ENCODE measurements around the gene ABTB2. TPM values are rescaled to one million over a fixed set of nuclear protein-coding genes. Genes with fewer than 3 reads are reported as not detected.
A peak's percentile ranks its signal among the peaks of the same experiment; 100 is the strongest.

Gene ABTB2
- polyA plus RNA-seq, 1 of the 3 experiments (the other 2 are of a cell fraction) = 7.8 TPM

- Histone ChIP-seq H3K27me3 (ENCODE audit: insufficient read depth) (no peaks in the 10 kb centered on the region), H3K79me2 (ENCODE audit: insufficient read depth) (no peaks in the 10 kb centered on the region), H3K9me2 (no peaks in the 10 kb centered on the region), H3F3A (replicated peaks; ENCODE audit: insufficient read depth) (peaks cover 18% of the 10 kb centered on the region), H2AFZ (ENCODE audit: low read depth) (no peak overlapping the region), H3K4me2 (no peak overlapping the region), H4K20me1 (ENCODE audit: insufficient read depth) (no peaks in the 10 kb centered on the region), H3K4me1 (ENCODE audit: control insufficient read depth in 1 of 2, insufficient read depth in 2 of 2, low read depth in 1 of 2, low read length in 1 of 2) (peaks cover 7 to 42% of the 10 kb centered on the region in 2 experiments; a peak in 2 of 4 replicates), H3K4me3 (ENCODE audit: low read depth in 2 of 2, low read length in 1 of 2) (no peak overlapping the region), H3K36me3 (replicated peaks in 1 of 2; ENCODE audit: control insufficient read depth in 1 of 2, insufficient read depth in 2 of 2, low read length in 1 of 2) (no peaks in the 10 kb centered on the region), H3K9ac (no peak overlapping the region), H3K9me3 (no peaks in the 10 kb centered on the region), H3K27ac (ENCODE audit: low read depth in 2 of 2, low read length in 1 of 2) (peak overlapping the region in 1 of 2 experiments; percentile 36; a peak in 1 of 4 replicates)
- no peak for TF ChIP-seq SIN3A (IDR thresholded peaks at IDR 0.05; ENCODE audit: borderline replicate concordance, low read depth, low read length)
- TF ChIP-seq FOSL2 (IDR thresholded peaks at IDR 0.05; ENCODE audit: borderline replicate concordance, low read depth) = no peak
- no peak for TF ChIP-seq CTCF (IDR thresholded peaks at IDR 0.05)
- TF ChIP-seq EP300 (IDR thresholded peaks at IDR 0.05; ENCODE audit: borderline replicate concordance in 1 of 2, low read depth in 1 of 2, low read length in 1 of 2) = no peak
- TF ChIP-seq, protein P1, sequence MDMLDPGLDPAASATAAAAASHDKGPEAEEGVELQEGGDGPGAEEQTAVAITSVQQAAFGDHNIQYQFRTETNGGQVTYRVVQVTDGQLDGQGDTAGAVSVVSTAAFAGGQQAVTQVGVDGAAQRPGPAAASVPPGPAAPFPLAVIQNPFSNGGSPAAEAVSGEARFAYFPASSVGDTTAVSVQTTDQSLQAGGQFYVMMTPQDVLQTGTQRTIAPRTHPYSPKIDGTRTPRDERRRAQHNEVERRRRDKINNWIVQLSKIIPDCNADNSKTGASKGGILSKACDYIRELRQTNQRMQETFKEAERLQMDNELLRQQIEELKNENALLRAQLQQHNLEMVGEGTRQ (IDR thresholded peaks at IDR 0.05; ENCODE audit: borderline replicate concordance, low read depth, low read length) = no peak
- TF ChIP-seq, protein P2, sequence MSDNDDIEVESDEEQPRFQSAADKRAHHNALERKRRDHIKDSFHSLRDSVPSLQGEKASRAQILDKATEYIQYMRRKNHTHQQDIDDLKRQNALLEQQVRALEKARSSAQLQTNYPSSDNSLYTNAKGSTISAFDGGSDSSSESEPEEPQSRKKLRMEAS (IDR thresholded peaks at IDR 0.05; ENCODE audit: low read depth) = no peak; the same call in 1 of the 2 replicates
- no peak for TF ChIP-seq RXRA (IDR thresholded peaks at IDR 0.05; ENCODE audit: borderline replicate concordance, low read depth)
- TF ChIP-seq RFX5 (IDR thresholded peaks at IDR 0.05; ENCODE audit: low read length) = no peak
- no peak for TF ChIP-seq CHD2 (IDR thresholded peaks at IDR 0.05; ENCODE audit: low read length, partially characterized antibody)
- TF ChIP-seq MEF2A (IDR thresholded peaks at IDR 0.05; ENCODE audit: borderline replicate concordance, low read depth) = no peak
- TF ChIP-seq SMC3 (IDR thresholded peaks at IDR 0.05; ENCODE audit: low read depth, low read length) = no peak
- no peak for TF ChIP-seq TEAD4 (IDR thresholded peaks at IDR 0.05; ENCODE audit: borderline replicate concordance, insufficient read depth)
- no peak for TF ChIP-seq RCOR1 (IDR thresholded peaks at IDR 0.05; ENCODE audit: low read length)
- TF ChIP-seq ELF1 (IDR thresholded peaks at IDR 0.05) = no peak
- no peak for TF ChIP-seq JUND (IDR thresholded peaks at IDR 0.05)
- DNase-seq = no peak
- CTCF ChIA-PET = interaction anchor here (2.3 kb wide), 1 partner anchor 18 kb away, joined by 8 read pairs; no protein-coding TSS in a partner anchor
- POLR2A ChIA-PET = no interaction called here
- 73% methylated on average over 4 of the region's 4 CpGs for WGBS (ENCODE audit: low lambda C conversion rate)
Observed at GRCh38 chr11:34205326-34206035, 152.3 kb downstream of the ABTB2 start.

Measured in SK-N-SH (cell line).